ENCODE results near the gene TRIM32. TPM values are rescaled to one million over a fixed set of nuclear protein-coding genes. Genes with fewer than 3 reads are reported as not detected.

The TRIM32 gene
- total RNA-seq, 1 experiment from 2014 or later = 40.5 TPM

- TF ChIP-seq, protein P1, sequence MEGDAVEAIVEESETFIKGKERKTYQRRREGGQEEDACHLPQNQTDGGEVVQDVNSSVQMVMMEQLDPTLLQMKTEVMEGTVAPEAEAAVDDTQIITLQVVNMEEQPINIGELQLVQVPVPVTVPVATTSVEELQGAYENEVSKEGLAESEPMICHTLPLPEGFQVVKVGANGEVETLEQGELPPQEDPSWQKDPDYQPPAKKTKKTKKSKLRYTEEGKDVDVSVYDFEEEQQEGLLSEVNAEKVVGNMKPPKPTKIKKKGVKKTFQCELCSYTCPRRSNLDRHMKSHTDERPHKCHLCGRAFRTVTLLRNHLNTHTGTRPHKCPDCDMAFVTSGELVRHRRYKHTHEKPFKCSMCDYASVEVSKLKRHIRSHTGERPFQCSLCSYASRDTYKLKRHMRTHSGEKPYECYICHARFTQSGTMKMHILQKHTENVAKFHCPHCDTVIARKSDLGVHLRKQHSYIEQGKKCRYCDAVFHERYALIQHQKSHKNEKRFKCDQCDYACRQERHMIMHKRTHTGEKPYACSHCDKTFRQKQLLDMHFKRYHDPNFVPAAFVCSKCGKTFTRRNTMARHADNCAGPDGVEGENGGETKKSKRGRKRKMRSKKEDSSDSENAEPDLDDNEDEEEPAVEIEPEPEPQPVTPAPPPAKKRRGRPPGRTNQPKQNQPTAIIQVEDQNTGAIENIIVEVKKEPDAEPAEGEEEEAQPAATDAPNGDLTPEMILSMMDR (conservative IDR thresholded peaks at IDR 0.05) = no peak
- TF ChIP-seq EZH2 (IDR thresholded peaks at IDR 0.05; ENCODE audit: low read depth) = no peak
- no peaks in the 10 kb centered on the region for H3K9me2 ChIP-seq (ENCODE audit: insufficient read depth)
- no peaks in the 10 kb centered on the region for H4K20me1 ChIP-seq (ENCODE audit: insufficient read depth)
- no TSS peak for BruUV-seq (replicated peaks)
- H3K4me3 ChIP-seq = no peak overlapping the region
- ChIA-PET CTCF (no interaction called here), POLR2A (ENCODE audit: unreplicated experiment) (no interaction called here)
- no peaks in the 10 kb centered on the region for H3K4me1 ChIP-seq (replicated peaks; ENCODE audit: insufficient read depth)
- no peak overlapping the region for H3K27ac ChIP-seq
- intact Hi-C loops (cut with micrococcal nuclease; ENCODE audit: unreplicated experiment) = loop anchor here (10.0 kb wide), 1 partner anchor 2004 kb away; no protein-coding TSS in a partner anchor
- no peak overlapping the region for H2AFZ ChIP-seq
- H3F3A ChIP-seq (ENCODE audit: insufficient read depth, low read depth) = no peaks in the 10 kb centered on the region
- H3K27me3 ChIP-seq (ENCODE audit: insufficient read depth, low read depth) = no peaks in the 10 kb centered on the region
- no peak overlapping the region for H3K4me2 ChIP-seq
- no peaks in the 10 kb centered on the region for H3K36me3 ChIP-seq (ENCODE audit: low read depth)
- no peaks in the 10 kb centered on the region for H3K79me2 ChIP-seq (ENCODE audit: low read depth)
- peaks cover 3% of the 10 kb centered on the region; the same call in 1 of the 2 replicates for H3K9me3 ChIP-seq (ENCODE audit: insufficient read depth, low read depth)
- DNase-seq = no peak
These were observed 18.0 kb upstream of the TRIM32 start for GRCh38 chr9:116668970-116669695.

DNA sequence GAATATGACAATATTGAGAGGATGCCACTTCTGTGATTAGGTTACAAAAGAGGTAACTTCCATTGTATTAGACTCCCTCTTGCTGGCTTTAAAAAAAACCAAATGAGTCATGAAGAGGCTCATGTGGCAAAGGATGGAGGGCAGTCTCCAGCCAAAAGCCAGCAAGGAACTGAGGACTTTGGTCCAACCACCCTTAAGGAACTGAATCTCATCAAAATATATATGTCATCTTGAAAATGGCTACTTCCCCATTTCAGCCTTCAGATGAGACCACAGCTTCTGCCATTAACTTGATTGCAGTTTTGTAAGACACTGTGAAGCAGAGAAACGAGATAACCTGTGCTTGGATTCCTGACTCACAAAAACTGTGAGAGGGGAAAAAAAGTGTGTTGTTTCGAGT, 15.5 kb upstream of the TRIM32 start:
- intact Hi-C loops (cut with micrococcal nuclease; ENCODE audit: unreplicated experiment) = no loop called here
- no peak overlapping the region for H3K27ac ChIP-seq

GRCh38 chr9:116673375-116673774, 13.7 kb upstream of the TRIM32 start:
- no peak overlapping the region for H3K4me2 ChIP-seq
- no peak overlapping the region for H2AFZ ChIP-seq
- BruUV-seq (replicated peaks) = no TSS peak
- no peak overlapping the region for H3K4me3 ChIP-seq
- no peaks in the 10 kb centered on the region for H3K79me2 ChIP-seq (ENCODE audit: low read depth)
- H3K9me2 ChIP-seq (ENCODE audit: insufficient read depth) = no peaks in the 10 kb centered on the region
- H3K9me3 ChIP-seq (ENCODE audit: insufficient read depth, low read depth) = peaks cover 3% of the 10 kb centered on the region; the same call in 1 of the 2 replicates
- no peak for DNase-seq
- intact Hi-C loops (cut with micrococcal nuclease; ENCODE audit: unreplicated experiment) = no loop called here
- H3K4me1 ChIP-seq (replicated peaks; ENCODE audit: insufficient read depth) = no peaks in the 10 kb centered on the region
- no peaks in the 10 kb centered on the region for H3K36me3 ChIP-seq (ENCODE audit: low read depth)
- no peaks in the 10 kb centered on the region for H3F3A ChIP-seq (ENCODE audit: insufficient read depth, low read depth)
- TF ChIP-seq EZH2 (IDR thresholded peaks at IDR 0.05; ENCODE audit: low read depth) = no peak
- TF ChIP-seq, protein P1 (conservative IDR thresholded peaks at IDR 0.05) = no peak
- no peaks in the 10 kb centered on the region for H4K20me1 ChIP-seq (ENCODE audit: insufficient read depth)
- no peaks in the 10 kb centered on the region for H3K27me3 ChIP-seq (ENCODE audit: insufficient read depth, low read depth)
- H3K27ac ChIP-seq = no peak overlapping the region
- CTCF ChIA-PET = no interaction called here
- POLR2A ChIA-PET (ENCODE audit: unreplicated experiment) = no interaction called here

More for the DNA sequence above, 15.5 kb upstream of the TRIM32 start:
- no peaks in the 10 kb centered on the region for H4K20me1 ChIP-seq (ENCODE audit: insufficient read depth)
- no peak overlapping the region for H3K4me3 ChIP-seq
- no peak overlapping the region for H3K4me2 ChIP-seq
- no peaks in the 10 kb centered on the region for H3K79me2 ChIP-seq (ENCODE audit: low read depth)
- CTCF ChIA-PET = no interaction called here
- no TSS peak for BruUV-seq (replicated peaks)
- H3F3A ChIP-seq (ENCODE audit: insufficient read depth, low read depth) = no peaks in the 10 kb centered on the region
- no peaks in the 10 kb centered on the region for H3K27me3 ChIP-seq (ENCODE audit: insufficient read depth, low read depth)
- H2AFZ ChIP-seq = no peak overlapping the region
- no peak for TF ChIP-seq EZH2 (IDR thresholded peaks at IDR 0.05; ENCODE audit: low read depth)
- TF ChIP-seq, protein P1 (conservative IDR thresholded peaks at IDR 0.05) = no peak
- no peaks in the 10 kb centered on the region for H3K36me3 ChIP-seq (ENCODE audit: low read depth)
- DNase-seq = no peak
- peaks cover 3% of the 10 kb centered on the region; the same call in 1 of the 2 replicates for H3K9me3 ChIP-seq (ENCODE audit: insufficient read depth, low read depth)
- no peaks in the 10 kb centered on the region for H3K4me1 ChIP-seq (replicated peaks; ENCODE audit: insufficient read depth)
- H3K9me2 ChIP-seq (ENCODE audit: insufficient read depth) = no peaks in the 10 kb centered on the region
- POLR2A ChIA-PET (ENCODE audit: unreplicated experiment) = no interaction called here

Data from PC-9 (cell line).